GM12864 (cell line): ENCODE measurements around the gene ST14.
A peak's percentile ranks its signal among the peaks of the same experiment; 100 is the strongest.

Source experiments
- DNase-seq: peaks from one replicate; pipeline ENCODE4 v3.0.0-alpha.2; 2011; ENCODE audit warnings: low read depth
- H3K4me3 ChIP-seq: 2 replicates; pipeline ENCODE4 v1.5.1; 2011; ENCODE audit warnings: mild to moderate bottlenecking, low read depth, low read length, control low read depth
- CTCF ChIP-seq: IDR thresholded peaks from 2 replicates; pipeline ENCODE4 v1.5.1; 2011; ENCODE audit warnings: low read depth, mild to moderate bottlenecking, moderate library complexity, low read length, control low read depth, inconsistent platforms; ENCODE audit errors: missing control alignments

The ST14 gene

DNA sequence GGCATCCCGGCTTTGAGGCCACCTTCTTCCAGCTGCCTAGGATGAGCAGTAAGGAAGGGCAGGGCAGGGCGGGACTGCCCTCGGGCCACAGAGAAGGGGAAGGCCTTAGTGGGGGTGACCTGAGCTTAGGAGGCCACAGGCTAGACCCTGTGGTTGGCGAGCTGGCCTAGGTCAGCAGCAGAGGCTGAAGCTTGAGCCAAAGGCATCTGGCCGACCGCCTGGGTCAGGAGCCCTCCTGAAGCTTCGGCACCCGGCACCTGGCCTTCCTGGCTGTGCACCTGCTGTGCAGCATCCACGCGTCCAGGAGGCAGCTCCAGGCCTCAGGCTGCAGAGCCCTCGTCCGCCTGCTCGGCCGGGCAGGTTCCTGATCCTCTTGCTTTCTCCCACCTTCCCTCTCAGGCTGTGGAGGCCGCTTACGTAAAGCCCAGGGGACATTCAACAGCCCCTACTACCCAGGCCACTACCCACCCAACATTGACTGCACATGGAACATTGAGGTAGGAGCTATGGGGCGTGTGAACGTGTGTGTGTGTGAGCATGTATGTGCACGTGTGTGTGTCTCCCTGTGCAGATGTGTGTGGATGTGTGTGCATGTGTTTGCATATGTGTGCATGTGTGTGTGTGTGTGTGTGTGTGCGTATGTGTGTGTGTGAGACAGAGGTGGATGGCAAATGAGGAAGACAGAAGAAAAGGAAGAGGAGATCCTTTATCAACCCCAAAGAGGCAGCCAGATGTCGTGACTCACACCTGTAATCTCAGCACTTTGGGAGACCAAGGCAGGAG lies 34.9 kb downstream of the ST14 start:
- DNase-seq: no peak
- TF ChIP-seq CTCF: no peak
- H3K4me3 ChIP-seq: no peak overlapping the region

DNA sequence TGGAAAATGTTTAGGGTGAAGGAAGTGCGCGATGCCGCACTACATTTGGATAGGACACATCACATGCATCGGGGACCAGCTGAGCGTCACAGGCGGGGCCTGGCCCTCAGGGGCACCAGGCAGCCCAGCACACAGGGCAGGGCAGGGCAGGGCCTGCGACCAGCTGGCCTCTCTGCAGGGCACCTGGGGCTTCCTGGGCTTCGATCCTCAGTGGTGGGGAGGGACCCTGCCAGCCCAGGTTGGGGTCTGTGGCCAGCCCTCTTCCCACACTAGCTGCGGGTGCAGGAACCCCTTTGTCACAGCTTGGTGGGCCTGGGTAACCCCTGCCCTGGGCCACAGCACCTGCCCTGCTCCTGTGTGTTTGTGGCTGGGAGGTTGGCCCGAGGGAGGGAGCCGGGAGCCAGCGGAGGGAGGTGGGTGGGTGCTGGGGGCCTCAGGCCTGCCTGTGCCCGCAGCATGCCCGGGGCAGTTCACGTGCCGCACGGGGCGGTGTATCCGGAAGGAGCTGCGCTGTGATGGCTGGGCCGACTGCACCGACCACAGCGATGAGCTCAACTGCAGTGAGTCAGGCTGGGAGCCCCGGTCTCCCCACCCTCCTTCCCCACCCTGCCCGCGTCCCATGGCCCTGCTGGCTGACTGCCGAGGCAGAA lies 37.9 kb downstream of the ST14 start:
- DNase-seq: no peak
- TF ChIP-seq CTCF: no peak
- no peak overlapping the region for H3K4me3 ChIP-seq

- no peak for DNase-seq
- TF ChIP-seq CTCF: no peak
- no peak overlapping the region for H3K4me3 ChIP-seq
Observed at GRCh38 chr11:130198292-130198691, 38.7 kb downstream of the ST14 start.

DNA sequence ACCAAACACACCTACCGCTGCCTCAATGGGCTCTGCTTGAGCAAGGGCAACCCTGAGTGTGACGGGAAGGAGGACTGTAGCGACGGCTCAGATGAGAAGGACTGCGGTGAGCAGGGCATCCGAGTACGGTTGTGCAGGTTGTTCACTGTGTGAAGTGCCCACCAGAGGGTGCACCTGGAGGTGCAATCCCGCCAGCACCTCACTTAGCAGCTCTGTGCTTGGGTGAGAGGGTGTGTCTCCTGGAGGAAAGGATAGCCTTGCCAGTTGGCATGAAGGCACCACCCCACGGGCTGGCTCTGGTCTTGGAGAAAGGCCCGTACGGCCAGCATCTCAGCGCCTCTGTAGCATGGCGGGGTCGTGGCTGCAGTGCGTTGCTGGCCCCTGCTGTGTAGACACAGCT lies 39.4 kb downstream of the ST14 start:
- no peak for DNase-seq
- TF ChIP-seq CTCF: peak; percentile 5
- no peak overlapping the region for H3K4me3 ChIP-seq

GRCh38 chr11:130199792-130200191 lies 40.2 kb downstream of the ST14 start:
- H3K4me3 ChIP-seq: no peak overlapping the region
- TF ChIP-seq CTCF: no peak

GRCh38 chr11:130201026-130201425 lies 41.4 kb downstream of the ST14 start:
- H3K4me3 ChIP-seq: no peak overlapping the region
- DNase-seq: no peak
- TF ChIP-seq CTCF: no peak

More at GRCh38 chr11:130199792-130200191, 40.2 kb downstream of the ST14 start:
- no peak for DNase-seq
